OCI-LY3 (cell line): ENCODE results near the gene CISH.

ENCODE experiments used
- H2AFZ ChIP-seq: fragments of 200-600, 300-600 bp; shearing (Covaris generic); 2 replicates; pipeline ENCODE4 v1.6.0; 2014; ENCODE audit warnings: antibody characterized with exemption, low read depth, low read length
- H3K27ac ChIP-seq: fragments of 200-600, 300-600 bp; sonication (generic); 2 replicates; pipeline ENCODE4 v1.5.1; 2014; ENCODE audit warnings: mild to moderate bottlenecking, low read length, moderate library complexity, mixed read lengths
- H3K27me3 ChIP-seq: fragments of 200-600, 300-600 bp; sonication (generic); 2 replicates; pipeline ENCODE4 v1.6.1; 2014; ENCODE audit warnings: low read depth, low read length, mixed read lengths
- H3K36me3 ChIP-seq: fragments of 200-600, 300-600 bp; sonication (generic); replicated peaks from 2 replicates; pipeline ENCODE3; 2014; ENCODE audit warnings: low read depth, low read length, mixed read lengths
- H3K4me1 ChIP-seq: fragments of 300-600, 200-600 bp; sonication (generic); 2 replicates; pipeline ENCODE4 v1.6.1; 2014; ENCODE audit warnings: low read length, mixed read lengths
- H3K4me2 ChIP-seq: fragments of 200-600, 300-600 bp; sonication (generic); 2 replicates; pipeline ENCODE4 v1.6.1; 2014; ENCODE audit warnings: low read length, mixed read lengths
- H3K4me3 ChIP-seq: fragments of 300-600, 200-600 bp; sonication (generic); 2 replicates; pipeline ENCODE4 v1.5.1; 2014; ENCODE audit warnings: antibody characterized with exemption, mild to moderate bottlenecking, low read length, moderate library complexity
- H3K79me2 ChIP-seq: fragments of 300-600, 200-600 bp; shearing (Covaris generic); 2 replicates; pipeline ENCODE4 v1.6.1; 2014; ENCODE audit warnings: mild to moderate bottlenecking, low read length, mixed read lengths
- H3K9ac ChIP-seq: fragments of 300-600, 200-600 bp; shearing (Covaris generic); 2 replicates; pipeline ENCODE4 v1.6.0; 2014; ENCODE audit warnings: mild to moderate bottlenecking, low read length, moderate library complexity
- H3K9me3 ChIP-seq: fragments of 200-600, 300-600 bp; shearing (Covaris generic); 2 replicates; pipeline ENCODE4 v1.6.1; 2014; ENCODE audit warnings: low read length, mixed read lengths; ENCODE audit not compliant: insufficient read depth
- H4K20me1 ChIP-seq: fragments of 200-600, 300-600 bp; sonication (generic); 2 replicates; pipeline ENCODE4 v1.6.1; 2016; ENCODE audit warnings: low read length, mixed read lengths; ENCODE audit not compliant: insufficient read depth
- CTCF ChIP-seq: fragments of 200-600, 300-600 bp; sonication (generic); IDR thresholded peaks from 2 replicates; pipeline ENCODE4 v1.5.1; 2014; ENCODE audit warnings: antibody characterized with exemption, low read length, low read depth
- EZH2phosphoT487 ChIP-seq: fragments of 200-600 bp; shearing (Covaris generic); IDR thresholded peaks from 2 replicates; pipeline ENCODE4 v1.6.1; 2018; ENCODE audit warnings: antibody characterized with exemption, mixed run types, low read depth

Gene CISH

GRCh38 chr3:50592568-50592967, 19.0 kb downstream of the CISH start:
- no peak overlapping the region for H3K27ac ChIP-seq
- H3K27me3 ChIP-seq = no peaks in the 10 kb centered on the region
- no peaks in the 10 kb centered on the region for H3K9me3 ChIP-seq
- H4K20me1 ChIP-seq = no peaks in the 10 kb centered on the region
- no peak overlapping the region for H3K4me2 ChIP-seq
- peaks cover 47% of the 10 kb centered on the region for H3K4me1 ChIP-seq
- H3K36me3 ChIP-seq = no peaks in the 10 kb centered on the region
- H3K4me3 ChIP-seq = no peak overlapping the region
- H3K79me2 ChIP-seq = no peaks in the 10 kb centered on the region
- no peak overlapping the region for H2AFZ ChIP-seq
- no peak overlapping the region for H3K9ac ChIP-seq
- TF ChIP-seq CTCF (no peak), EZH2phosphoT487 (no peak)

- H3K9ac ChIP-seq = peak overlapping the region; percentile 50; the same call in 1 of the 2 replicates
- H3K79me2 ChIP-seq = no peaks in the 10 kb centered on the region
- no peak for TF ChIP-seq EZH2phosphoT487
- no peaks in the 10 kb centered on the region for H4K20me1 ChIP-seq
- H3K27me3 ChIP-seq = no peaks in the 10 kb centered on the region
- peak overlapping the region; percentile 33; the same call in 1 of the 2 replicates for H3K4me3 ChIP-seq
- H3K9me3 ChIP-seq = no peaks in the 10 kb centered on the region
- peaks cover 47% of the 10 kb centered on the region for H3K4me1 ChIP-seq
- no peaks in the 10 kb centered on the region for H3K36me3 ChIP-seq
- H3K27ac ChIP-seq = peak overlapping the region; percentile 92
- peak overlapping the region; percentile 74 for H3K4me2 ChIP-seq
- 0 out of 2 replicates have a peak overlapping the region, but pooled peaks have one; percentile 37 for H2AFZ ChIP-seq
Observed at GRCh38 chr3:50591196-50591741, 20.3 kb downstream of the CISH start.

- H3K27ac ChIP-seq = peak overlapping the region; percentile 43
- H3K9me3 ChIP-seq = no peaks in the 10 kb centered on the region
- H3K4me1 ChIP-seq = peaks cover 47% of the 10 kb centered on the region
- peak overlapping the region; percentile 15; the same call in 1 of the 2 replicates for H2AFZ ChIP-seq
- H4K20me1 ChIP-seq = no peaks in the 10 kb centered on the region
- H3K4me2 ChIP-seq = peak overlapping the region; percentile 51
- H3K27me3 ChIP-seq = no peaks in the 10 kb centered on the region
- no peak for TF ChIP-seq CTCF
- no peaks in the 10 kb centered on the region for H3K36me3 ChIP-seq
- H3K79me2 ChIP-seq = no peaks in the 10 kb centered on the region
- H3K4me3 ChIP-seq = peak overlapping the region; percentile 6
- peak overlapping the region; percentile 39 for H3K9ac ChIP-seq
Observed at GRCh38 chr3:50588759-50589433, 22.7 kb downstream of the CISH start.

GRCh38 chr3:50587806-50588758, 23.5 kb downstream of the CISH start:
- peak overlapping the region; percentile 15; the same call in 1 of the 2 replicates for H2AFZ ChIP-seq
- H4K20me1 ChIP-seq = no peaks in the 10 kb centered on the region
- TF ChIP-seq CTCF (no peak), EZH2phosphoT487 (no peak)
- peak overlapping the region; percentile 43 for H3K27ac ChIP-seq
- peak overlapping the region; percentile 6; the same call in 1 of the 2 replicates for H3K4me3 ChIP-seq
- no peaks in the 10 kb centered on the region for H3K27me3 ChIP-seq
- H3K79me2 ChIP-seq = no peaks in the 10 kb centered on the region
- H3K9me3 ChIP-seq = no peaks in the 10 kb centered on the region
- no peaks in the 10 kb centered on the region for H3K36me3 ChIP-seq
- peak overlapping the region; percentile 51 for H3K4me2 ChIP-seq
- H3K9ac ChIP-seq = peak overlapping the region; percentile 39
- H3K4me1 ChIP-seq = peaks cover 47% of the 10 kb centered on the region
